Panc1 (cell line): ENCODE measurements around the gene CEP83.
"Not testable (repeated sequence)": the region's sequence is repeated elsewhere in the genome, so short reads cannot be mapped to it uniquely, and the experiment has no call there.

Experiments used
- POLR2AphosphoS5 ChIP-seq: IDR thresholded peaks from 2 replicates; pipeline ENCODE4 v1.6.1; 2012; ENCODE audit warnings: mild to moderate bottlenecking, low read depth, low read length, moderate library complexity
- TF ChIP-seq, protein P1 (sequence below): fragments of 450-650 bp; IDR thresholded peaks from 2 replicates; pipeline ENCODE4 v1.5.1; 2017; ENCODE audit warnings: mild to moderate bottlenecking
- TF ChIP-seq, protein P2 (sequence below), 2 experiments: IDR thresholded peaks; 2 replicates each; pipeline ENCODE4 v1.6.1; 2011 to 2012; ENCODE audit warnings: low read depth in 2 of 2, control low read depth in 1 of 2, low read length in 1 of 2, mild to moderate bottlenecking in 1 of 2, moderate library complexity in 1 of 2; ENCODE audit not compliant: insufficient read depth in 1 of 2

DNA sequence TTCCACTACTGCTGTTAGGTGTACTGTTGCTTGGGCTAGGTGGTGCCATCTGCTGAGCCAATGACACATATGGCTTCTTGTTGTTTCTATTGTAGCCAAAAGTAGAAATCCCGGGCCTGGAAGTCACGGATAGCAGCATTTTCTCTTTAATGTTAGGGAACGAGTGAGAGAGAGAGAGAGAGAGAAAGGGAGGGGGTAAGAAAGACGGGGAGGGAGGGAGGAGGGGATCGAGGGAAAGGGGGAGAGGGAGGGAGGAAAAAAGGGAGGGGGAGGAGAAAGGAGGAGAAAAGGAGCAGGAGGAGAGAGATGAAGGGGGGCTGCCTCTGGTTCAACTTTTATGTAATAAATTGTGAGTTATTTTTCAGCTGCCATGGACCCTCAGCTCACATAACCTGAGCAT, 34.8 kb downstream of the CEP83 start:
- TF ChIP-seq, protein P1, sequence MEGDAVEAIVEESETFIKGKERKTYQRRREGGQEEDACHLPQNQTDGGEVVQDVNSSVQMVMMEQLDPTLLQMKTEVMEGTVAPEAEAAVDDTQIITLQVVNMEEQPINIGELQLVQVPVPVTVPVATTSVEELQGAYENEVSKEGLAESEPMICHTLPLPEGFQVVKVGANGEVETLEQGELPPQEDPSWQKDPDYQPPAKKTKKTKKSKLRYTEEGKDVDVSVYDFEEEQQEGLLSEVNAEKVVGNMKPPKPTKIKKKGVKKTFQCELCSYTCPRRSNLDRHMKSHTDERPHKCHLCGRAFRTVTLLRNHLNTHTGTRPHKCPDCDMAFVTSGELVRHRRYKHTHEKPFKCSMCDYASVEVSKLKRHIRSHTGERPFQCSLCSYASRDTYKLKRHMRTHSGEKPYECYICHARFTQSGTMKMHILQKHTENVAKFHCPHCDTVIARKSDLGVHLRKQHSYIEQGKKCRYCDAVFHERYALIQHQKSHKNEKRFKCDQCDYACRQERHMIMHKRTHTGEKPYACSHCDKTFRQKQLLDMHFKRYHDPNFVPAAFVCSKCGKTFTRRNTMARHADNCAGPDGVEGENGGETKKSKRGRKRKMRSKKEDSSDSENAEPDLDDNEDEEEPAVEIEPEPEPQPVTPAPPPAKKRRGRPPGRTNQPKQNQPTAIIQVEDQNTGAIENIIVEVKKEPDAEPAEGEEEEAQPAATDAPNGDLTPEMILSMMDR: not testable (repeated sequence)
- TF ChIP-seq, protein P2, sequence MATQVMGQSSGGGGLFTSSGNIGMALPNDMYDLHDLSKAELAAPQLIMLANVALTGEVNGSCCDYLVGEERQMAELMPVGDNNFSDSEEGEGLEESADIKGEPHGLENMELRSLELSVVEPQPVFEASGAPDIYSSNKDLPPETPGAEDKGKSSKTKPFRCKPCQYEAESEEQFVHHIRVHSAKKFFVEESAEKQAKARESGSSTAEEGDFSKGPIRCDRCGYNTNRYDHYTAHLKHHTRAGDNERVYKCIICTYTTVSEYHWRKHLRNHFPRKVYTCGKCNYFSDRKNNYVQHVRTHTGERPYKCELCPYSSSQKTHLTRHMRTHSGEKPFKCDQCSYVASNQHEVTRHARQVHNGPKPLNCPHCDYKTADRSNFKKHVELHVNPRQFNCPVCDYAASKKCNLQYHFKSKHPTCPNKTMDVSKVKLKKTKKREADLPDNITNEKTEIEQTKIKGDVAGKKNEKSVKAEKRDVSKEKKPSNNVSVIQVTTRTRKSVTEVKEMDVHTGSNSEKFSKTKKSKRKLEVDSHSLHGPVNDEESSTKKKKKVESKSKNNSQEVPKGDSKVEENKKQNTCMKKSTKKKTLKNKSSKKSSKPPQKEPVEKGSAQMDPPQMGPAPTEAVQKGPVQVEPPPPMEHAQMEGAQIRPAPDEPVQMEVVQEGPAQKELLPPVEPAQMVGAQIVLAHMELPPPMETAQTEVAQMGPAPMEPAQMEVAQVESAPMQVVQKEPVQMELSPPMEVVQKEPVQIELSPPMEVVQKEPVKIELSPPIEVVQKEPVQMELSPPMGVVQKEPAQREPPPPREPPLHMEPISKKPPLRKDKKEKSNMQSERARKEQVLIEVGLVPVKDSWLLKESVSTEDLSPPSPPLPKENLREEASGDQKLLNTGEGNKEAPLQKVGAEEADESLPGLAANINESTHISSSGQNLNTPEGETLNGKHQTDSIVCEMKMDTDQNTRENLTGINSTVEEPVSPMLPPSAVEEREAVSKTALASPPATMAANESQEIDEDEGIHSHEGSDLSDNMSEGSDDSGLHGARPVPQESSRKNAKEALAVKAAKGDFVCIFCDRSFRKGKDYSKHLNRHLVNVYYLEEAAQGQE (IDR thresholded peaks at IDR 0.05; ENCODE audit: insufficient read depth in 1 of 2, low read depth in 2 of 2, low read length in 1 of 2): not testable (repeated sequence)
- not testable (repeated sequence) for TF ChIP-seq POLR2AphosphoS5
